Kidney glomerular epithelial cell (primary cell): ENCODE measurements around the gene CEP128.

ENCODE experiments used
- DNase-seq: peaks from one replicate; lab custom pipeline; 2025; lab: John Stamatoyannopoulos, UW

CEP128 gene

DNA sequence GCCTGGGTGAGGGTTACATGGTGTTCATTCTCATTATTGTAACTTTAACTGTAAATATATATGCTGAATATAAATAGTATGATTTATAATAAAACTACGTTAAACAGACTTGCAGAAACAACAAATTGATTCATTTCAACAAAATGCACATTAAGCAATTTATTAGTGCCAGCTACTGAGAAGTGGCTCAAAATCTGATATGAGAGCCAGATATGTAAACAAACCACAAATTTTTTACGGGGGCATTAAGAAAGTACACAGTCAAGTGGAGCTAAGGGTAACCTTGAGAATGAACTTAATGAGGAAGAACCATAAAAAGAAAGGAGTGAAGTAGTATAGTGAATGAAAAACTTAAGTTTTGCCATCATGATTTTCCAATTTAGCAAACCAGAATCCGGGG lies 40.3 kb downstream of the CEP128 start:
- DNase-seq: no peak

DNA sequence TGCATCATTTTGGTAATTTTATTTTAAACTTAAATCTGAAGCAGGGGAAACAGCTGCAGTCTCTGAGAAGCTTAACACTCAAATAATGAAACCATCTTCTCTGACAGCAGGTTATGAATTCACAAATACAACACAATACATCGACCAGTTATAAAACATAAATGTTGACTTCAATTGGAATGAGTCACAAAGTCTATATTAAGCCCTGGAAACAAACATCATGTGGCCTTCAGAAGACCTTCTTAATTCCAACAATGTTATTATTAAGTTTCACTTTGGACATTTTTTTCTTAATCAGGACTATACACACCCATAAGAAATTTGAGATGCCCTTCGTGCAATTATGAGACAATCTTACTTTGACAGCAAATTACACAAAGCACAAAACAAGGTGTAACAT lies 68.9 kb downstream of the CEP128 start:
- no peak for DNase-seq

DNA sequence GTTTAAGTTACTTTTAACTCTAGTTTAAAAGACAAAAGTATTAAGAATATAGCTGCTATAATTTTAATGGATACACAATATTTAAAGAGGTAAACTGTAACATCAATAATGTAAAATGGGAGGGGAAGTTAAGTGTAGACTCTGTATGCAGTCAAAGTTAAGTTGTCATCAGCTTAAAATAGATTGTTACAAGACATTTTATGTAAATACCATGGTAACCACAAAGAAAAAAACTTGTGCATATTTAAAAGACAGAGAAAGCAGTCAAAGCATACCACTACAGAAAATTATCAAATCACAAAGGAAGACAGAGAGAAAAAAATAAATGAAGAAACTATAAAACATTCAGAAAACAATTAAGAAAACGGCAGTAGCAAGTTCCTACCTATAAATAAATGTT lies 73.3 kb downstream of the CEP128 start:
- no peak for DNase-seq

DNA sequence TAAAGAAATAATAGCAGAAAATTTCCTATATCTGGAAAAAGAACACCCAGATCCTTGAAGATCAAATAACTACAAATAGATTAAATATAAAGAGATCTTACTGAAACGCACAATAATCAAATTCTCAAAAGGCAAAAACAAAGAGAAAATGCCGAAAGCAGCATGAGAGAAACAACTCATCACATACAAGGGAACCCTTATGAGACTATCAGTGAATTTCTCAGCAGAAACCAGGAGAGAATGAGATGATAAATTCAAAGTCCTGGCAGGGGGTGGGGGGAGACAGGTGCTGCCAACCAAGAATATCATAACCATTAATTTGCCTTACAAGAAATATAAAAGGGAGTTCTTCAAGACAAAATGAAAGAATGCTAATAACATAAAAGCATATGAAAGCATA lies 73.7 kb downstream of the CEP128 start:
- DNase-seq: no peak

DNA sequence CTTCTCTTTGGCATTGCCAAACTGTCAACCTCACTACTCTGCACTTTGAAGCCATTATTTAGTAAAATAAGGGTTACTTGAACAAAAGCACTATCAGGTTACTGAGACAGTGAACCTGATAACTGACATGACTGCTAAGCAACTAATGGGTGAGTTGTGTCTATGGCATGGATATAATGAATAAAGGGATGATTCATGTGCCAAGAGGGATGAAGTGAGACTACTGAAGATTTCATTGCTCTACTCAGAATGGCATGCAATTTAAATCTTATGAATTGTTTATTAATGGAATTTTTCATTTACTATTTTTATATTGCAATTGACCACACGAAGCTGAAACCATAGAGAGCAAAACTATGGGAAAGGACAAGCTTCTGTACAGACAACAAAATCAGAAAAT lies 74.4 kb downstream of the CEP128 start:
- DNase-seq: no peak

DNA sequence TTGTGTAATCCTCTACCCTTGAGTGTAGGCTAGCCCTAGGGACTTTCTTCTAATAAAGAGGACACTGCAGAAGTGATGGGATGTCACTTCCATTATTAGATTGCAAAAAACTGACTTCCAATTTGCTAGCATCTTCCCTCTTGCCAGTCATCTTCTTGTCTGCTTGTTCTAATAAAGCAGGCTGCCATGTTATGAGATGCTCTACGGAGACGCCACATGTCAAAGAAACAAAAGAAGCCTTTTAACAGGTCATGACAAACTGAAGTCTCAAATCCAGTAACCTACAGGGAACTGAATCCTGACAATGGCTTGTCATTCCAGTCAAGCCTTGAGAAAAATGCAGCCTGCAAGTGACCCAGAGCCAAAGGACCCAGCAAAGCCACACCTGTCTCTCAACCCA lies 76.0 kb downstream of the CEP128 start:
- no peak for DNase-seq

DNA sequence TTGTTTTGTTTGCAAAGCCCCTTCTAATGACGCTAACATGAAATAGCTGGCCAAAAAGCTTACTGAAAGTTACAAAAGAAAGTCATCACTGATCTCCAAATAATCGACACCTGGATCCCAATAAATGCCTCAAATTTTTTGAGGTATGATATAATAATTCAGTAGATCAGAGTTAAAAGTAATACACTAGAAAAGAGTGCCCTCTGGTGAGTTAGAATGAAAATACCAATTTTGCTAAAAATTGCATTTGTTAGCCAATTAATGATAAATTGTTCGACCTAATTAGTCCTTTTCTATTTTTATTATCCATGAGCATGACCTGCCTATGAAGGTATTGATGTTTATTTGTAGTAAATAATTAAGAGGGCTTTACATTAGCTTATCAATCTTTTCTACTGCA lies 78.6 kb downstream of the CEP128 start:
- DNase-seq: no peak

DNA sequence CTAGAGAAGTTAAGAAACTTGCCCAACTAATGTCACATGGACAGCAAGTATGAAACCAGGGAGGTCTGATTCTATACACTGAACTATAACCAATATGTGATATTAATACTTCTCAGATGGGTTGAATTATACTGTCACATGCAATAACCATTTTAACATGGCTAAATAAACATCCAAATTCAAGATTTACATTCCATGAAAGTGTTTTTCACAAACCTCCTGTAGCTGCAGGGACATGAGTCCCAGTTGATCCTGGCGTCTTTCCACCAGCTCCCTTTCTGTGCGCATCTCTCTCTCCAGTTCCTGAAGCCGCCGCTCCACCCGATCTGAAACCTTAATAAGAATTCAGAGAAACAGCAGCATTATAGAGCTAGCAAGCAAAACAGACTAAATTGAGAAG lies 79.0 kb downstream of the CEP128 start:
- no peak for DNase-seq

DNA sequence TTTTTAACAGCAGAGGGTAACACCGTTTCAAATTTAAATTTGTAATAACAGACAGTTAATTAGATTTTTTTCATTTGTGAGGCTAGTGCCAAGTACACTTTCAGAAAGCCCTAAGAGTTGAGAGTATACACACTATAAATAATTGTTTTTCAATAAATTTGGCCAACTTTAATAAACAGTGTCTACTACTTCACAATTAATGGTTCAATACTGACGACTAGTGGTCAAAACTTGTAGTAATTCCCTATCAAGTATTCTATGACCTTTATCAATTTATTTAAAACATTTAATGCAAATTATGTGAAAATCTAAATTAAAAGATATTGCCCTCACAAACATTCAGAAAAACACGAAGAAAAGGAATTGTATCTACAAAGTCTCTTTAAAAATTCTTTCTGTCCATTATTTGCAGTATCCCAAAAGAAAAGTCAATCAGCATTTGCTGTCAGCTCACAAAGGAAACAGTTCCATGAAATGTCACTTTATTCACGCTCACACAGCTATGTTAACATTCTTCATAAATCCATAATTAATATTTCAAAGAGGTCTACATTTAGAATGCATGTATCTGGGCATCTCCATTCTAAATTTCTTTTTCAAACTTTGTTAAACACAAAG lies 91.2 kb downstream of the CEP128 start:
- peak; percentile 37 for DNase-seq

DNA sequence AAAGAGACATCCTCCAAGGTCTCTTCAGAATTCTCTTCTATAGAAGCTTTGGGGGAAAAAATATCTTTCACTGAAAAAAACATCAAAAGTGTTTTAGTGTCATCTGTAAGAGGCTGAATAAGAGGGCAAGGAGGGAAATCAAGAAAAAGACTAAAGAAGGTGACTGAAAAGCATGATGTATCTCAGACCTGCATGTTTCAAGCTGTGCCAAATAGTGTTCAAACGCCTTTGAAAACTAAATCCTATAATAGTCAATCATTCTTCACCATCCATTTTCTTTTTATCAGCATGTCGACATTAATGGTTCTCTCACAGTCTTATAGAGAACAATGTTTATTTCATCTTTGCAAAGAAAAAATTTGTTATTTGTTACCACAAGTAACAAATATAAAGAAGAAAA lies 94.5 kb downstream of the CEP128 start:
- DNase-seq: no peak

DNA sequence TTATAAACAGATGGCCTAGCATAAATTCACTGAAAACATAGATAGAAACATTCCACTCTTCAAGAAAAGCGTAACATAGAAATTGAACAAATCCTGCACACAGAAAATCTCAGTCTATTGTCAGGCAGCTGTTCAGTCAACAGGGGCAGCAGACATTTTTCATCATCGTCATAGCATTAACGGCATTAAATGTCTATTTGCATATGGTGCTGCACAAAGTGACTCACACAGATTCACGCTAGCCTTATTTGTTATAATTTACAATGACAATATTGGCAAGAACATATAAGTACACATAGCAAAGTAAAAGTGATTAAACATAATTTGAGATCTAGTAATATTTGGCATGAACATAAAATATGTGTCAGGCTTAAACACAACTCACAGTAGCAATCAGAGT lies 95.7 kb downstream of the CEP128 start:
- no peak for DNase-seq

DNA sequence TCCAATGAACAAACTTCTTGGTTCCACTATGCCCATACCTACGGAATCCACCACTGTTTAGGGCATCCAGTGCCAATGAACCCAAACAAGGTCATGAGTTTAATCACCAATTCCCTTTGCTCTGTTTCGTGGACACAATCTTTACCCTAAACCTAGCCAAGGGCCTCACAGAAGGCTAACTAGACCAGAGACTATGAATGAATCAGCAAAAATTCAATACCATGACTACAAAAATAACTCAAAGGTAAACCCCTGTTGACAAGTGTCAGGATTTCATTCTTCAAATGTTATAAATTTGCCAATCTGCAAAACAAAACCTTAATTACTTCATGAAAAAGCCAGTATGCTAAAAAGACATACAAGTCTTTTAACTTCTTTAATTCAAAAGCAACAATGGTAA lies 96.7 kb downstream of the CEP128 start:
- no peak for DNase-seq

DNA sequence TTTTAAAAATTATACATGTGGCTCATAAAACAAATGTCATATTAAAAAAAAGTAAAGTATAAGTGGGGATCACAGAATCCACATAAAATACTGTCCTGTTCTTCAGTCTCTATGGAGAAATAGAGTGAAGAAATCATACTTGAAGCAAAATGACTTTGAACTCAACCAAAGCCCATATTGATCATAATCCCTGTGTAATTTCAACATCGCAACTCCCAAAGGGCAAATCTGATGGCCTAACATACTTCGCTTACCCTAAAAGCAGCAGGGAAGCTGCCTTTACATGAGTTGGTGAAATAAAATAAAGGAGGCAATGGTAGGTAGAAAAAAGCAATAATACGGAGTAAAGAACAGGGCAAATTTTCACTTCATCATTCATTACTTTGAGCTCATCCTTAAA lies 101.8 kb downstream of the CEP128 start:
- DNase-seq: no peak

DNA sequence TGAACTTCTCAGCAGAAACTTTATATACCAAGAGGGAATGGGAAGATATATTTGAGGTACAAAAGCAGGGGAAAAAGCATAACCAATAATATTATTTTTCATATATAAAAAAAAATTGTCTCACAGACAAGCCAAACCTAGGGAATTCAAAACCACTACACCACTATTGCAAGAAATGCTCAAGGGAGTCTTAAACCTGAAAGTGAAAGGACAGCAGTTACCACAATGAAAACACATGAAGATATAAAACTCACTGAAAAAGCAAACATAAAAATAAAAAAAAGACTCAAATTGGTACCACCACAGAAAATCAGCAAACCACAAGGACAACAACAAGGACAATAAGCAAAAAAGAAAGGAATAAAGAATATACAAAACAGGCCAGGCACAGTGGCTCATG lies 131.9 kb downstream of the CEP128 start:
- no peak for DNase-seq

DNA sequence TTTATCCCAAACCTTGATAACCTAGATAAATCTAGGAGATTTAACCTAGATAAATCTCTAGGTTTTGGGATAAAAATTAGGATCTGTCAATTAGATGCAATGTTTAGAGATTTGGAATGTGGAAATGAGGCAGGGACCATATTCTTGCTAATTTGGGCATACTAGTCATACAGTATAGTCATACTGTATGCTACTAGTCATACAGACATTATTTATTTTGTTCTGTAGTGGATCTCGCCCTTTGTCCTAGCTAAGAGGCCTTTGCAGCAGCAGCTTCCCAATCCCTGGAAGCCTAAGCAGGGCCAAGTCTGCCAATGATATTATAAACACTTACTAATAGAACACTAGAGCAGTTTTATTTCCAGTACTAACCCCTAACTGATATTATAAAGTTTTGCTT lies 136.4 kb downstream of the CEP128 start:
- no peak for DNase-seq

DNA sequence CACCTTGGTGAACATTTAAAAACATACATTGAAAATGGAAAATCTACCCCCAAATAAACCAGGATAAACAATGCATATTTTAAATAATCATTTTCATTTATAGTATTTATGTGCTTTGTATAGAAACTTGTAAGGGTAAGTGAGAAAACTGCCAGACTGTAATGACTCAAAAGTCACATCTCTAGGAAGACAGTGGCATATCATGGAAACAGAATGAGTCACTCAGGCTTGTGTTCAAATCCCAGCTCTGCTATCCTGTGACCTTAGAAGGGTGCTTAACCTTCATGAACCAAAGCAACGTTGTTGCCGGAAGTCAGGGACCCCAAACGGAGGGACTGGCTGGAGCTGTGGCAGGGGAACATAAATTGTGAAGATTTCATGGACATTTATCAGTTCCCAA lies 142.7 kb downstream of the CEP128 start:
- DNase-seq: no peak

DNA sequence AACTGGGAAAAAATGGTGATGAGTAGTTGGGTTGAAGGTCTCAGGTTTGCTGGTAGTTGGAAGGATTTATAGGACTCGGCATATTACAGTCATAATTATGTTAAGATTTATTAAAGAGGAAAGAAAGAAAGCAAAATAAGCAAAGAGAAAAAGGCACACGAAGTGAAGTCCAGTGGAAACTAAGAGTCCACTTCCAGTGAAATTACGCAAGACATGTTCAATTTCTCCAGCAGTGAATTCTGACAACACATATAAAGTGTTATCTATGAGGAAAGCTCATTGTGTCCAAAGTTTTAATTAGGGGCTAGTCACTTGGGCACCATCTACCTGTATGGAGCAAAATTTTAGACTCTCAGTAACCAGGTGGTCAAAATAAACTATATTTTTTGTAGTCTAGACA lies 143.3 kb downstream of the CEP128 start:
- DNase-seq: no peak

DNA sequence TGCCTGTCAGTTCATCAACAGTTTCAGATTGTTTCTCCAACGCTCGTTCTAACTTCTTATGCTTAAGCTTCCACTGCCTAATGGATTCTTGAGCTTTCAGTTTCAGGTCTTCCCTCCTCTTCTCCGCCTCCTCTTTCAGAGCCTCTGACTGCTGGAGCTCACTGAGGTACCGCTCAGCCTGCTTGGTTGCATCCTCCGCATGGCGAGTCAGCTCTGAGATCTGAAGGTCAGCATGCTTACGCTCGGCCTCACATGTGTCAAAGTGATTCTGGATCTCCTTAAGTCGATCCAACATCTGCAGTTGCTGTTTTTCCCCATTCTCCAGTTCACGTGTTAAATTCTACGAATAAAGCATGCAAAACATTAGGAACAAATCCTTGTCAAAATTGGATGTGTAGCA lies 148.8 kb downstream of the CEP128 start:
- DNase-seq: no peak

DNA sequence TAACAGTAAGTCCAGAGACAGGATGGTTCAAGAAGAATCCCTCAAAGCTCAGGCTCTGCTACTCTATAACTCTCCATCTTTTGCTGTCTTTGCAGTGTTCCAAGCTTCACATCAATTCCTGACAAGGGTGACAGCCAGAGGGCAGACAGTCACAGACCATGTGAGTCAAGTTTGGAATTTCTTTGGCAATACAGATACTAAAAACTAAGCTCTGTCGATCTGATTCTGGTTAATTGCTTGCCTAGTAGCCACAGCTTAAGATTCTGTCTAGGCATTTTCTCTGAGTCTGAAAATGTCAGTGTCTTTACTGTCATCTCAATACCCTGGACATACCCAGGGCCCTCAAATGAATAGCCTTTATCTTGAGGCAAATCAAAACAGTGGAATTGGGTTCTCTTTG lies 153.7 kb downstream of the CEP128 start:
- no peak for DNase-seq

DNA sequence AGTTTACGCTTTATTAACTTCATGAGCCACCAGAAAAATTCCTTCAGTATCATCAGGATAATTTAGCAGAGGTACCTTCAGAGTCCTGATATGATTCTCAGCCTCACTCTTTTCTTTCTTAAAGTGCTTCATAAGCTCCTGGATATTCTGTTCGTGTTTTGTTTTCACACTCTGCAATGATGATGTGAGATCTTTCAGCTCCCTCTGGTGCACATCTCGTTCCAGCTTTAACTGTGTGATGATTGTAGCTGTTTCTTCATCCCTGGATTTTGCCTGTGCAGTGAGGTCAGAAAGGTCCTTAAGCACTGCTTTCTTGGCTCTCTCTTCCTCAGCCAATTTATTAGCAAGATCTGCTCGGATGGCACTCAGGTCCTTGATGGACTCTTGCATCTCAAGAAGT lies 156.7 kb downstream of the CEP128 start:
- peak; percentile 14 for DNase-seq

DNA sequence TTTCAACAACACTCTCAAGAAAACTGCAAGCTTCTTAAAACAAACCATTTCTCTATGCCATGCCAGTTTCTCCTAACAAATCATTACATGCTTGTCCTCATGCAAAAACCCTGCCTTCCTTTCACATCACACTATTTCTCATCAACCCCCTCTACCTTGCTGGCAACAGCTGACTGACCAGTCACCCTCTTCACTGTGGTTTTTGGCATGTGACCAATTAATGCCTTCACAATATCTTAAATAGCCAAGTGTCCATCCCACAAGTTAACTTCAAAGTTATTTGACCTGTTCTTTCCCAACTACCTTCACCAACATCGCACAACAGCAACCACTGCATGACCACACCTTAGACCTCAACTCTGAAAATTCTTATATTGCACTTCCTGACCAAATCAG lies 159.6 kb downstream of the CEP128 start:
- DNase-seq: peak; percentile 37

DNA sequence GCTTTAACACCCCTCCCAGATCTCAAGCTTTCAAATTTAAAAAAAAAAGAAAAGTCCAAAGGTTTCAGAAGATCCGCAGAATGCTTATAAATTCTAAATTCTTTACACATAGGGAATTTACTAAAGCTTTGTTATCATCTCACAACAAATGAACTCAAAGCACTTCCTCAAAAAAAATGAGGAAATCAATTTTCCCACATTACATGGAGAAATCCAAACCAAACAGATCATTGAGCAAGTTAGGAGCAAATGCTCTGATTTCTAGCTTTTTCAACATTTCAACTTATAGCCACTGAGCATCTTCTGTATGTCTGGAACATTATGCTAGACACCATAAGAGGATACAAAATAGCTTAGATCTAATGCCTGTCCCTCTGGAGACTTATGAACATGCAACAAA lies 161.0 kb downstream of the CEP128 start:
- DNase-seq: no peak

DNA sequence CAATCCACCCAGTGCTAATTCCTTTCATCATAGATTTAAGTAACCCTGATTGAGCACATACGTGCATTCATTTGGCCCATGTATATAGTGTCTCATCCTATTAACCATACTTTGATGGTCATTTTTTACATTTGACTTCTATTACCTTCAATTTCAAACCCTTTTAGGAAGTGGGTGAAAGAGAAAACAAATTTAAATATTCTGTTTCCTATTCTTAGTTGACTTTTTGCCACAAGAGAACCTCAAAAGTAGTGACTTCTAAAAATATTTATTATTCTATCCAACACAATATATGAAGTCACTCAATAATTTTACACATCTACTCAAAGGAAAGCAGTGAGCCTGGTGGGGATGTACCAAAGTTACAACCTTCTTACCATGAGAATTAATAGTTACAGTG lies 164.9 kb downstream of the CEP128 start:
- no peak for DNase-seq

DNA sequence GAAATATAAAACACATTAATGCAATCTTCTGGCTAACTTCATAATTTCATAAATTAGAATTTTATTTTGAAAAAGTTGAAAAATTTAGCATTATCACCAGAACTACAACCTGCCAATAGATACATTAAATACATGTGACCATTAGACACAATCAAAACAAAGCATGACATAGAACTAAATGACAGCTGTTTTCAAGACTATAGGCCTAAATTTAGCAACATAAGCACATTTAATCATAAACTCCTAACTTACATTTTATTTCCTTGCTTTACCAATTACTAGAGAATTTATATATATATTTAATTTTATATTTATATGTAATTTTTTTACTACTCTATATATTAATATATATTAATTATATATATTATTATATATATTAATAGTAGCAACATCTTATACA lies 165.4 kb downstream of the CEP128 start:
- DNase-seq: no peak

DNA sequence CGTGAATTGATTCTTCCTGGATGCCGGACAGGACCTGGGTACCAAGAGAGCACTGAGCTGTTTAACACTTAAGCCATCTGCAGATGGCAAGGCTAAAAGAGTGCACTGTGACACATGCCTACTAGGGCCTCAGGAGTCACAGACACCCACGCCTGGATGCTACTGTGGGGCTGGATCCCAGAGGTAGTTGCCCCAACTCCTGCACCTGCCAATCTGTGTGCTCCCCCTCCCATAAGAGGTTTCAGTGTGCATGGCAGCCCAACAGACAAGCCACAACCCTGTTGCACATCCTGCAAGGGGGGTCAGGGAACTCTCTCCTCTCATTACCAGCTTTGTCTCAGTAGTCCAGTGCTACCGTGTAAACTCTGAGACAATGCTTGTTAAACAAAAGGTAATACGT lies 169.0 kb downstream of the CEP128 start:
- DNase-seq: no peak
